NCI-H1694 treated with DMSO at 0.1 percent for 48 hours (cell line): ENCODE results near the gene ZDHHC4.

Source experiments
- DNase-seq: peaks from one replicate; lab custom pipeline; 2025; lab: John Stamatoyannopoulos, UW

ZDHHC4 gene

DNA sequence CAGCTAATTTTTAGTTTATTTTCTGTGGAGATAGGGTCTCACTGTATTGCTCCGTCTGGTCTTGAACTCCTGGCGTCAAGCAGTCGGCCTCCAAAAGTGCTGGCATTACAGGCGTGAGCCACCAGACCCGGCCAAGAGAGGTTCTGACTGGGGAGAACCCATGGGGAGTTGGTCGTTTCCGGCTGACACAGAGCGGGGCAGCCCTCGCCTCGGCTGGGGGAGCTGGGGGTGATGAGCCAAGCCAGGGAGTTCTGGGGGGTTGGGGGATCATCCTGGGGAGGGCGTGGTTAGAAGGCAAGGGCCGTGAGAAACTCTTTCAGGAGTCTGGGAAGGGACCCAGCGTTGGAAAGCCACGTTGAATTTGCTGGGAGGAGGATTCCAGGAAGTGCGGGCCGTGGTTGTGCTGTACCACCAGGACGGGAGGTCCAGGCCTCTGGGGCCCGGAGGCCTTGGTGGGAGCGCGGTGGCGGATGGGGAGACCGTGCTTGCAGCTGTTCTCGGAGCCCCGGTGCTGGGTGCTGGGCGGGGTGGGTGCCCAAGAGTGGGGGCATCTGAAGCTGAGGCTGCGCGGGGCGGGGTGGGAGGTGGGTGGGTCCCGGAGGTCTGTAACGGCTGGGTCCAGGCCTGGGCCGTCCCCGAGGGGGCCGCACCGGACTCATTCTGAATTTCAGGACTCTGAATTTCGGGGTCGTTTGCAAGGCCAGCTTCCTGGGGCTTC is 29.8 kb downstream of the ZDHHC4 start:
- no peak for DNase-seq

DNA sequence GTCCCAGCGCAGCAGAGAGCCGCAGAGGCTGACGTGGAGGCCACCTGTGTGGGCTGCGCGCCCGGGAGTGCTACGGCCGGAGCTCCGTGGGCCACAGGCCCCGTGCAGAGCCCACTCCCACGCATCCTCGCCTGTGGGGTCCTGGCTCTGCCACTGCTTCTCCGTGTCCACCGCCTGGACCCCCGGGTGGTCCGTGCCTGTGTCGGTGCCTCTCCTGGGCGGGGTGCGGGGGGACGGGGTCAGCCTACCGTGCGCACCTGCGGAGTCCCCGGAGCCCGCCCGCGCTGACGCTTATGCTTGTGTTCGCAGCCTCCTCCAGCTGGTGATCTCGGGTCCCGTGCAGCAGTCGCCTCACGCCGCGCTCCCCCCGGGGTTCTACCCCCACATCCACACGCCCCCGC is 30.4 kb downstream of the ZDHHC4 start:
- DNase-seq, result no peak

DNA sequence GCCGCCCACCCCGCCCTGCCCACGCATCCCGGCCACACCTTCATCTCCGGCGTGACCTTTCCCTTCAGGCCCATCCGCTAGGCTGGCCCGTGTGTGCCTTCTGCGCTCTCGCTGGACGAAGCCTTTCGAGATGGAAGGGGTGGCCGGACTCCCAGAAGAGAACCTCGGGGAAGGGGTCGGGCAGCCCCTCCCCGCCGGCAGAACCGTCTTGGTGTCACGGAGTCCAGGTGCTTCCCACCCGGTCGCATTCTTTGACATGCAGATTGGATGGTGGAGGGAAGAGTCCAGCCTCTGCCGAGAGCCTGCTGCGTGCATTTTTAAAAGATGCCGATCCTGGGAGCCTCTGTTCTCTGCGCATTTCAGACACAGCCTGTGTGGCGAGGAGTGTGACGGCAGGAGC is 30.8 kb downstream of the ZDHHC4 start:
- no peak for DNase-seq

DNA sequence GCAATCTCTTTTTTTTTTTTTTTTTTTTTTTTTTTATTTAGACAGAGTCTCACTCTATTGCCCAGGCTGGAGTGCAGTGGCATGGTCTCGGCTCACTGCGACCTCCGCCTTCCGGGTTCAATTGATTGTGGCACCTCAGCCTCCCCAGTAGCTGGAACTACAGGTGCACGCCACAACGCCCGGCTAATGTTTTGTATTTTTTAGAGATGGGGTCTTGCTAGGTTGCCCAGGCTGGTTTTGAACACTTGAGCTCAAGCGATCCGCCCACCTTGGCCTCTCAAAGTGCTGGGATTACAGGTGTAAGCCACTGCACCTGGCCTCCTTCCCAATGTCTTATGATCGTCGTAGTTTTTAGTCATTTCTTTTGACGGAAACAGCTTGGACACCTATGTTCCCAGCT is 31.5 kb downstream of the ZDHHC4 start:
- DNase-seq, result no peak

DNA sequence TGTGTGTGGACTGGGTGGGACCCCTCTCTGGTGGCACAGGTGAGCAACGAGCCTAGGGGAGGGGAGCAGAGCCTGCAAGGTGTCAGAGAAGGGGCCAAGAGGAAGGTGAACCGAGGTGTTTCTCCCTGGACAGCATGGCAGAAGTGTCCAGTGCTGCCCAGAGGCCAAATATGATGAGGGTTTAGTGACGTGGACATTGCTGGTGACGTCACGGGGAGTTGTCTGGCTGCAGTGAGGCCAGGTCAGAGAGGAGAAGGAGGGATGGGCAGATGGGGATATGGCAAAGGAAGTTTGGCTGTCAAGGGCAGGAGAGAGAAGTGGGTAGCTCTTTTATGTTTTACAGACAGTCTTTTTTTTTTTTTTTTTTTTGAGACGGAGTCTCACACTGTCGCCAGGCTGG is 35.6 kb downstream of the ZDHHC4 start:
- DNase-seq, result no peak

DNA sequence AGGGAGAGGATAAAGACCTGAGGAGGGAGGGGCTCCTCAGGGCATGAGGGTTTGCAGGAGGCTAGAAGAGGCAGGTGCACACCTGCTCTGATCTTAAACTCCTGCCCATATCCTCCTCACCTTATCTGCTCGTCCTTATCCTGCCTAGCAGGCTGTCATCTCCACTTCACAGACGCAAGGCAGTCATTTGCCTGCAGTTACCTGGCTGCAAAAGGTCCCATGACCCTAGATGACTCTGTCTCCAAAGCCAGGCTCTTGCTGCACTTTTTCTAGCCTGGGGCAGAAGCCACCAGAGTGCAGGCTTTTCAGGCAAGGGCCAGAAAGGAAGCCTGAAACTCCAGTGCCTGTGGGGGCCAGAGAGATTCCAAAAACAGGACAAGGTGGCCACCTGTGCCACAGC is 36.5 kb downstream of the ZDHHC4 start:
- DNase-seq, result no peak

DNA sequence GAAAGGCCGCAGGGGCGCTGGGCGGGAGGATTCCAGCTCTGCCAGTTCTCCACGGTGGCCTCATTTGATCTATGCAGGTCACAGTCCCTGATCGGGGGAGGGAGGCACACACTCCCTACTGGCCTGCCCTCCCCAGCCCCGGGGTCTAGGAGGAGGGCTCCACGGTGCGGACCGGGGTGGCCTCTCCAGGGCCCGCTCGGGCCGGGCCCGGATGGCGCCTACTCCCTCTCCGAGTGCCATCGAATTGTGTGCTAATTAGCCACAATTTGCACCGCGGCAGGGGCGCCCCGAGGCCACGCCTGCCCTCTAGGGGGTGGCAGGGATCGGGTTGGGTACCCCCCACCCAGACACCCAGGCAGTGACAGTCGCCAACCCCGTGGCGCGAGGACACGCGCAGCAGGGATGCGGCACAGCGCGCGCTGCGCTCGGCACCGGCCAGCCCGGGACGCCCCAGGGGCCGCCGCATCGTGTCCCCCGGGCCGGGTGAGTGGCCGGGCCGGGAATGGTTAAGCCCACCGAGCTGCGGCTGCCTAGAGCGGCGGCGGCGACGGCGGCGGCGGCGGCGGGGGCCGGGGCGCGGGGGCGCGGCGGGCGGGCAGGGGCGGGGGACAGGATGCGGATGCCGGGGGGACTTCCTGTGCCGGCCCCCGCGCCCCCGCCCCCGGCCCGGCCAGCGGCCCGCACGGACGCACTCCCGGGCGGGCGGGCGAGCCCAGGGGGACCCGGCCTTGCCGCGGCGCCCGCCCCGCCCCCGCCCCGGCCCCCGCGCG is 37.9 kb downstream of the ZDHHC4 start, which contains the start of gene ZNF853:
ZNF853 (plus strand) TSS at position 658 of the 770 bp plus-strand sequence. CDS start 565 bp downstream, outside the sequence.
- no peak for DNase-seq

DNA sequence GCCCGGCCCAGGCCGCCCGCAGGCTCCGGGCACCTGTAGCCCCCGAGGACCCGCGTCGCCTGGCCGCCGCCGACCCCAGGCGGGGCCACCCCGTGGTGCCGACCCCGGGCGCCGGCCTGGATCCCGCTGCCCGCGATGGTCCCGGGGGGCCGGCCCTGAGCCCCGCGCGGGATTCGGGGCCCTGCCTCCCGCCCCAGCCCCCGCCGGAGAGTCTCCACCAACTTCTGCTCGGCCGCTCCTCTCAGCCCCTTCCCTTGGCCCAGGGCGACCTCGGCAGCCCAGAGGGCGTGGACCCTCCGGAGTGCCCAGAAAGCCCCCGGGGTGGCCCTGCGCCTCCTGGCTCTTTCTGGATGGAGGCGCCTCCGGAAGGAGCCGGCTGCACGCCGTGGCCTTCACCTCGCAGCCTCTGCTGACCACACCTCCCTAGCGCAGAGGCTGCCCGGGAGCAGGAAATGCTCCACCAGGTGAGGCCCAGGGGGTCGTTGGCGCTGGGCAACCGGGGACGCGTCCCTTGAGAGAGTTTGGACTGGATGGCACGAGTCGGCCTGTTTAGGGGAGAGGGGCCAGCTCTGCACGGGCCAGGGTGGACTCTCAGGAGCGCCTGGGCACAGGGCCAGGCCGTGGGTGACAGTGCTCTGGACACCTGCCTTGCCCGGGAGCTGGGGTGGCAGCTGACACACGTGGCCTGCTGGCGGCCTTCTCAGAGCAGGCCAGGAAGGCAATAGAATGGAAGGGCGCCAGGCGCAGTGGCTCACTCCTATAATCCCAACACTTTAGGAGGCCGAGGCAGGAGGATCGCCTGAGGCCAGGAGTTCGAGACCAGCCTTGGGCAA is 38.7 kb downstream of the ZDHHC4 start:
- DNase-seq, result no peak

DNA sequence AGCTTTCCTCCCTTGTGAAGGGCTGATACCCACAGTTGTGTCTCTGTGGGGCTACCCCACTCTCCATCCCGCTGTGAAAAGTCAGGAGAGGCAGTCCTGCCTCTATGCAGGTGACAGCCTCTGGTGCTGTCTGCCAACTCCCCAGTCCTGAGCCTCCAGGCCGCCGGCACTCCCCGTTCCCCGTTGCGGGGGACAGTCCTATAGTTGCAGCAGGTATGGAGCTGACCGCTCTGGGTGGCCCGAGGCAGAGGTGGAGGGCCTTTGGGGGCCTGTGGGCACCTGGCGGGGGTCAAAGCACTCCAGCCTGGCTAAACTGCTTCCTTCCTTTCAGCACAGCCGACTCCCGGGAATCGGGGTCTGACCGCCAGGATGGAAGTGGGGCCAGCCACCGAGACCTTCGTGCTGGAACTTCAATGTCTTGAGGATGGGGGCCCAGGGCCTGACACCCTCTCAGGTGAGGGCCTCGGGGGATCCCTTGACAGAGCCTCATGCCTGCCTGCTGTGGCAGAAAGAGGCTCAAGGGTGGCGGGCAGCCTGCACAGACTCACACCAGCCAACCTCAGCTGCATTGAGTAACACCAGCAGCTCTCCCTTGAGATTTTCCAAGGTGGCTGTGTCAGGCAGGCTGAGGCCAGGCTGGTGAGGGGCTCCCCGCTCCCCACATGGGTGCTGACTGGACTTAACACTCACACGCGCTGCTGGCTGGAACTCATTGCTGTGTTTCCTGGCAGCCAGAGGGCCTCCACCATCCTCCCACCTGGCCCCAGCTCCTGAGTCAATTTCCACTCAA is 39.8 kb downstream of the ZDHHC4 start:
- no peak for DNase-seq

DNA sequence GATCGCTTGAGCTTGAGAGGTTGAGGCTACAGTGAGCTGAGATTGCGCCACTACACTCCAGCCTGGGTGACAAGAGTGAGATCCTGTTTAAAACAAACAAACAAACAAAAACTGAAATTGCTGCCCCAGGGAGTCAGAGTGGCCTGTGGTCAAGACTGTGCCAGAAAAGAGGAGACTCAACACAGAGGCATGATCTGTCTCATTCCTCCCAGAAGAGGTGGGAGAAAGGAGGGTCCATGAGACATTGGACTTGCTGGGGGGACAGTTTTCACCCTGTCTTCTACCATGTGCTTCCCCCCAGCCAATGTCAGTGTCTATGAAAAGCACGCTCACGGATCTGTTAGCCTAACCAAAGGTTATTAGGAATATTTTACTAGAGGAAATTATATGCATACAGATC is 41.4 kb downstream of the ZDHHC4 start:
- DNase-seq, result no peak

DNA sequence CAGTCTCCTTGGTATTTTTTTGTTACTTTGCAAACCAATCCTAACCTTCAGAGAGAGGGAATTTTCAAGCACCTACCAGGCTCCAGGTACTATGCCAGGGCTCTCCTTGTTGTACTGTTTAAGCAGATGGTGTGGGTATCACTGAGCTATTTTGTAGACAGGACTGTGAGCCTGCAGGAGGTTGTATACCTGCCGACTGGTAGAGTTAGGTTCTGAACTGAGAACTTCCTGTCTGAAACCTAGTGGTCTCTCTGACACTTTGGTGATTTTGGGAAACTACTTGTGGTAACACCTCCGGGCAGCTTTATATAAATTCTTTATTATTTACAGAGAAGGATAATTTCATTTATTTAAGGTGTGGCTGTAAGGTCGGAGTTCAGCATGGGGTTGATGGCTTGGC is 42.7 kb downstream of the ZDHHC4 start:
- DNase-seq, result no peak

DNA sequence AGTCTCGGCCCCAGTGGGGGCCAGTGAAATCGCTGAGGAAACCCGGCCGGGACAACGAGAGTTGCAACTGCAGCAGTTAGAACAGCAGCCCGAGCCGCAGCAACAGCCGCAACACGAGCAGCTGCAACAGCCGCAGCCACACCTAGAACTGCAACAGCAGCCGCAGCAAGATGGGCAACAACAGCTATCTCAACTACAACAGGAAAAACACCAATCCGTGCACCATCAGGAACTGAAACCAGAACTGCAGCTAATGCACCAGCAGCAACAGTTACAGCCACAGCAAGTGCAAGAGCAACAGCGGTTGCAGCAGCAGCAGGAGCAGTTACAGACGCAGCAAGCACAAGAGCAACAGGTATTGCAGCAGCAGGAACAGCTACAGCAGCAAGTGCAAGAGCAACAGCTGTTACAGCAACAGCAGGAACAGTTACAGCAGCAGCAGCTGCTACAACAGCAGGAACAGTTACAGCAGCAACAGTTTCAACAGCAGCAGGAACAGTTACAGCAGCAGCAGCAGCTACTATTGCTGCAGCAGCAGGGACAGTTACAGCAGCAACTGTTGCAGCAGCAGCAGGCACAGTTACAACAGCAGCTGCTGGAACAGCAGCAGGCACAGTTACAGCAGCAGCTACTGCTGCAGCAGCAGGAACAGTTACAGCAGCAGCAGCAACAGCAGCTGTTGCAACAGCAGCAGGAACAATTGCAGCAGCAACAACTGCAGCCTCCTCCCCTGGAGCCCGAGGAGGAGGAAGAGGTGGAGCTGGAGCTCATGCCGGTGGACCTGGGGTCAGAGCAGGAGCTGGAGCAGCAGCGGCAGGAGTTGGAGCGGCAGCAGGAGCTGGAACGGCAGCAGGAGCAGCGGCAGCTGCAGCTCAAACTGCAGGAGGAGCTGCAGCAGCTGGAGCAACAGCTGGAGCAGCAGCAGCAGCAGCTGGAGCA is 44.2 kb downstream of the ZDHHC4 start:
- DNase-seq, result peak; percentile 4

DNA sequence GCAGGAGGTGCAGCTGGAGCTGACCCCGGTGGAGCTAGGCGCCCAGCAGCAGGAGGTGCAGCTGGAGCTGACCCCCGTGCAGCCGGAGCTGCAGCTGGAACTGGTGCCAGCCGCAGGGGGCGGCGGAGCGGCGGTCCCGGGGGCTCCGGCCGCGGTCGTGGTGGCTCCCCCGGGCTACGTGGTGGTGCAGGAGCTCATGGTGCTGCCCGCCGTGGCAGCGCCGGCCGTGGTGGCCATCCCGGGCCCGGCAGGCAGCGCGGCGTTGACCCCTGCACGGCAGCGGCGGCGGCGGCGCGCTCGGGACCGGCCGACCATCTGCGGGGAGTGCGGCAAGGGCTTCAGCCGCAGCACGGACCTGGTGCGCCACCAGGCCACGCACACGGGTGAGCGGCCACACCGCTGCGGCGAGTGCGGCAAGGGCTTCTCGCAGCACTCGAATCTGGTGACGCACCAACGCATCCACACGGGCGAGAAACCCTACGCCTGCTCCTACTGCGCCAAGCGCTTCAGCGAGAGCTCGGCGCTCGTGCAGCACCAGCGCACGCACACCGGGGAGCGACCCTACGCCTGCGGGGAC is 45.0 kb downstream of the ZDHHC4 start:
- no peak for DNase-seq

DNA sequence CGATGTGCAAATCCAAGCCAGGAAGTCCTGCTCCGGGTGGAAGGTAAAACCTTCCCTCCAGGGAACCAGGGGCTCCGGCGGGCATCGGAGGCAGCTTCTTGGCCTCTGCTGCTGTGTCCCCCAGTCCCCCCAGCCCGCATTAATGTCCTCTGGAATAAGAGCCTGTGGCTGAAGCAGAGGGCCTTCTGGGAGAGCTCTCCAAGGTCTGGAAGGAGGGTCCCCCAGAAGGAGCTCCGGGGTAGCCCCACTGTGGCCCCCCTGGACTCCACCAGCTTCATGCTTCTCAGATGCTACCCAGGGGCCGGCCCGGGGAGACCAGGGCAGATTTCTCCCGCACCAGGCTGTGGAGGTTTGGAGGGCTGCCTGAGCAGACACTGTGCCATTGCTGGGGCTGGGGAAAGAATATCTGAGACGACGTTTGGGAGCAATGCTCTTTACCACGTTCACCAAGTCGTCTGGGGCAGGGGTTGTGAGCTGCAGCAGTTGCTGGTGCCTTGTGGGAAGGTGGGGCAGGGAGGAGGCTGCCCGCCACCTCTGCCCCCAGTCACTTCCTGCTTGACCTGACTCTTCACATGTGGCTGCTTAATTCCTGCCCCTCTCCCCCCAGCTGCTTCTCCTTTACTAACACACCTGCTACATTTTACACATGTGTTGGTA is 46.5 kb downstream of the ZDHHC4 start:
- no peak for DNase-seq

DNA sequence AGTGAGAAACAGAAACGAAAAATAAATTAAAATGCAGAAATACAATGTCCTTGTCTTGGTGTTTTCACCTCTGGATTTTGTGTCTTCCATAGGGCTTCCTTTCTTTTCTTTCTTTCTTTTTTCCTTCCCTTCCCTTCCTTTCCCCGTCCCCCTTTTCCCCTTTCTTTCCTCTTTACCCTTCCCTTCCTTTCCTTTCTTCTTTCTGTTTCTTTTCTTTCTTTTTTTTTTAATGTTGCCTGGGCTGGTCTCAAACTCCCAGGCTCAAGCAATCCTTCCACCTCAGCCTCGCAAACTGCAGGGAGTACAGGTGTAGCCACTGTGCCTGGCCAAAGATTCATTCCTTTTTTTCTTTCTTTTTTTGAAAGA is 47.0 kb downstream of the ZDHHC4 start:
- DNase-seq, result no peak

DNA sequence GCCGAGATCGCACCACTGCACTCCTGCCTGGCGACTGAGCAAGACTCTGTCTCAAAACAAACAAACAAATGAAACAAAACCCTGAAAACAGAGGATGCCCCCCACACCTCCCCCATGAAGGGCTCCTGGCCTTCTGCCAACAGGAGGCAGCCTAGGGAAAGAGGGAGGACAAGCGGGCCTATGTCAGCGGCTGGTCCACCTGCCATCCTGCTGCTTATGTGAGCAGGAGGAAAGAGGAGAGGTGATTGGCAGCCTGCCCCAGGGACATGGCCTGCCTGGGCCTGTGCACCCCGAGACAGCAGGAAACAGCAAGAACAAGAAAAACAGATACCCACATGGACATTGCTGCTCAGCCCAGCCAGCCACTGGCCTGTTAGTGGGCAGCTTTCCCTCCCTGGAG is 50.8 kb downstream of the ZDHHC4 start:
- DNase-seq, result peak; percentile 73

DNA sequence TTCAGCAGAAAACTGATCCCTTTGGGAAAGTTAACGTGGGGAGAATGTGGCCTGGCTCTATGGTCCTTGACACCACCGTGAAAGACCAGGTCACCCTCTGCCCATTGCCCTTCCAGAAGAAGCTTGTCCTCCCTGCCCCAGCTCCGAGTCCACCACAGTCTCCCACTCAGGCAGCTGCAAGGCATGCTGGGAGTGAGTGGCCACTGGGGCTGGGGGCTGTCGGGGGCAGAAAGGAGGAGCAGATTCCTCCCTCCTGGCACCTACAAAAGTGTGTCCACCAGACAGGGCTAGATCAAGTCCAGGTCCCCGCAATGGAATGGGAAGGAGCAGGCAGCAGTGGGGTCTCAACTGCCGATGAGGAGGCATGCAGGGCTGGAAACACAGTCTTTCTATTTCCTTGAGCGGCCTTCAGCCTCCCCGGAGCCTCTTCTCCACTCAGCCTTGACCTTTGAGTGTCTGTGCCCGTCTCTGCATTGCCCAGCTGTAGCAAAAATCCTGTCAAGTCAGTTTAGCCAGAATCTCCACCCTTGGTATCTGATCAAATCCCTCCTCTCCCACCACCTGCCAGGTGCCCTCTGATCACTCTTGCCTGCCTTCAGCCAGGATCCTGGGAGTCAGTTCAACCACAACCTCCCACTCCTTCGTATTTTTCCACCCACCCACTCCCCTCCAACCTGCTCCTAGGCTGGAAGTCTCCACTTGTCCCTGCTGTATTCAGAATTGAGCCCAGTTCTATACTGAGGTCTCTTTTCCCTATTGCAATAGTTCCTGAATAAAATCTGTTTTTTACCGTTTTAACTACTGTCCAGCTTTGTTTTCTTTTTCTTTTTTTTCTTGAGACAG is 53.0 kb downstream of the ZDHHC4 start:
- DNase-seq, result no peak

DNA sequence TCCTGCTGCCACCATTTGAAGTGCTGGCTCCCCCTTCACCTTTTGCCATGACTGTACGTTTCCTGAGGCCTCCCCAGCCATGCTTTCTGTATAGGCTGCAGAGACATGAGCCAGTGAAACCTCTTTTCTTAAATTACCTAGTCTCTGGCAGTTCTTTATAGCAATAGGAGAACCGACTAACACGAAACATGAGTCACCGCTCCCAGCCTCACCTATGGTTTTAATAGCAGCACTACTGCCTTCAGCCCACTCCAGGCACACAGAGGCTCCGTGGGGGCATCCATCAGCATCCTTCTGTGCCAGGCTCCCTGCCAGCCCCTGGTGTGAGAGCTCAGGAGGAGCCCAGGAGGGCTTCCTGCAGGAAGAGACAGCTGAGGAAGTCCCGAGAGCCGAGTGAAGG is 54.4 kb downstream of the ZDHHC4 start:
- DNase-seq, result no peak

DNA sequence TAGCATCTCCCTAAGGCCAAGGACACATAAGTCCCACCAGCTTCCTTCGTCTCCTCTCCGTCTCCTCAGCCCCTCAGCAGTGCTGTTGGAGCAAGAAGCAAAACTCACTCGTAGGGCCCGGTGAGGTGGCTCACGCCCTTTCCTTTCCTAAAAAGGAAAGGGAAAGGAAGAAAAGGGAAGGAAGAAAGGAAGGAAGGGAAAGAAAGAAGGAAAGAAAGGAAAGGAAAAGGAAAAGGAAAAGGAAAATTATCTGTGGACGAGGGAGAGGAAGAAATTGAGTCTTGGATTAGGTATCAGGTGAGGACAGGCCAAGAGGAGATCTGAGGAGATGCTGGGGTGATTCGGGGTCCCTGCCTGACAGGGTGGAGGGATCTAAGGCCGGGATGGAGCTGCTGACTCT is 56.8 kb downstream of the ZDHHC4 start:
- DNase-seq, result no peak
